Islet of Langerhans (tissue), 1 donor: ENCODE results near the gene THOP1.

Source experiments
- FAIRE-seq: peaks from one replicate; lab custom pipeline; 2011; peaks lifted over from hg19 to GRCh38; lab: Jason Lieb, UNC

The THOP1 gene

GRCh38 chr19:2804156-2805004, 19.1 kb downstream of the THOP1 start:
- FAIRE-seq, result no peak

GRCh38 chr19:2805261-2805900, 20.1 kb downstream of the THOP1 start:
- FAIRE-seq, result no peak

GRCh38 chr19:2805991-2806649, 20.8 kb downstream of the THOP1 start:
- no peak for FAIRE-seq

- no peak for FAIRE-seq
Measured at GRCh38 chr19:2806736-2807378, 21.6 kb downstream of the THOP1 start.

- FAIRE-seq, result no peak
Measured at GRCh38 chr19:2807379-2808128, 22.3 kb downstream of the THOP1 start.

GRCh38 chr19:2808129-2808941, 23.0 kb downstream of the THOP1 start:
- no peak for FAIRE-seq

GRCh38 chr19:2809387-2810140, 24.3 kb downstream of the THOP1 start:
- FAIRE-seq, result no peak

- FAIRE-seq, result no peak
Measured at GRCh38 chr19:2810141-2811091, 25.1 kb downstream of the THOP1 start.

GRCh38 chr19:2811221-2811722, 26.0 kb downstream of the THOP1 start:
- no peak for FAIRE-seq

- no peak for FAIRE-seq
Measured at GRCh38 chr19:2811735-2812413, 26.6 kb downstream of the THOP1 start.

GRCh38 chr19:2812414-2813234, 27.3 kb downstream of the THOP1 start:
- FAIRE-seq, result no peak

GRCh38 chr19:2813235-2814160, 28.2 kb downstream of the THOP1 start:
- no peak for FAIRE-seq

GRCh38 chr19:2814426-2814825, 29.1 kb downstream of the THOP1 start:
- no peak for FAIRE-seq

GRCh38 chr19:2815191-2815614, 29.9 kb downstream of the THOP1 start:
- no peak for FAIRE-seq

- no peak for FAIRE-seq
Measured at GRCh38 chr19:2815923-2816322, 30.6 kb downstream of the THOP1 start.

GRCh38 chr19:2816641-2817040, 31.3 kb downstream of the THOP1 start:
- FAIRE-seq, result no peak
